GM18505 (cell line): ENCODE data around the gene MSANTD7.
"Not testable (repeated sequence)": the region's sequence is repeated elsewhere in the genome, so short reads cannot be mapped to it uniquely, and the experiment has no call there.

Experiments used
- ATAC-seq: cut with Tn5 transposase; IDR thresholded peaks from one replicate; pipeline ENCODE4 v1.9.1; 2021; ENCODE audit not compliant: unreplicated experiment
- POLR2A ChIP-seq: IDR thresholded peaks from 4 replicates; pipeline ENCODE4 v1.6.1; 2011; ENCODE audit warnings: borderline replicate concordance; ENCODE audit not compliant: insufficient read depth, insufficient read length; ENCODE audit errors: extremely low read depth

Gene MSANTD7

GRCh38 chr10:14852236-14852635, 14.1 kb downstream of the MSANTD7 start:
- TF ChIP-seq POLR2A, result no peak
- no peak for ATAC-seq

- no peak for ATAC-seq
- TF ChIP-seq POLR2A, result no peak
Observed at GRCh38 chr10:14855453-14855852, 17.3 kb downstream of the MSANTD7 start.

DNA sequence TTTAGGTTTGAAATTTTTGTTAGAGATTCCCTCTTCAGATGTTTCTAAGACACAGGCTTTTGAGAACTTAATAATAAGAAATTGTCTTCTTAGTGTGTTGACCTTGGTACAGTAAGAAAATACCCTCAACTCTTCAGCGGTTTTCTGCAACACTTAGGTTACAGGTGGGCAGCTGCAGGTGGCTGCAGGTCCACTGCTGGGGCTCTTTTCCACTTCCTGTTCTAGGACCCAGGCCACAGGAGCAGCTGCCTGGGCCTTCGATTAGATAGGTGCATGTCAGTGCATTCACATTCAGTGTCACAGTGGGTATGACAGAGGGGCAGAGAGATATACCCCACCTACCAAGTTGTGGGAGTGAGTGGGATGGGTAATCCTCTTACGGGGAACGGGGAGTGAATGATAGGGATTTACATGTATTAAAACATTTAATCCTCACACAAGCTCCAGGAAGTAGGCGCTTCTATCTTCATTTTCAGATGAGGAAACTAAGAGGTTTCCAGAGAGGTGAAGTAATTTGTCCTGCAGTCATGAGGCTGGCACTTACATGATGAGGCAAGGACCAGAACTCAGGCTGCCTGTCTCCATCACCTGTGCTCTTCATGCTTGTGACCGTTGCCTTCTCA, 20.3 kb downstream of the MSANTD7 start:
- no peak for TF ChIP-seq POLR2A
- no peak for ATAC-seq

- ATAC-seq, result no peak
Observed at GRCh38 chr10:14859043-14859442, 20.9 kb downstream of the MSANTD7 start.

DNA sequence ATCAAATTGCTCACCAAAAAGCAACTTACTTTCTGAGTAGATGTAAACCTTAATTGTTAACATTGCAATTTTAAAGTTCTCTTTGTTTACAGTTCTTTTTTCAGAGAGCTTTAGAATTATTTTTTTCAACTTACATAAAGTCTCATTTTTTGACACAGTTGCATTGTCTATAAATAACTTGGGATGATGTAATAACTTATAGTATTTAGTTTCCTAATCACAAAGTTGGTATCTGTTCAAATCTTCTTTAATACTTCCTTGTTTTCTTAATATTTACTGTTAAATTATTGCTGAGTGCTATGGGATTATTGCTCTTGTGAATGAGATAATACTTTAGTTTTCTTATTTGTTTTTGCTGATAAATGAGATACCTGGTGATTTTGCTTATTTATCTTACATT, 21.7 kb downstream of the MSANTD7 start:
- ATAC-seq, result no peak
- TF ChIP-seq POLR2A, result no peak

More at GRCh38 chr10:14859043-14859442, 20.9 kb downstream of the MSANTD7 start:
- TF ChIP-seq POLR2A, result no peak

DNA sequence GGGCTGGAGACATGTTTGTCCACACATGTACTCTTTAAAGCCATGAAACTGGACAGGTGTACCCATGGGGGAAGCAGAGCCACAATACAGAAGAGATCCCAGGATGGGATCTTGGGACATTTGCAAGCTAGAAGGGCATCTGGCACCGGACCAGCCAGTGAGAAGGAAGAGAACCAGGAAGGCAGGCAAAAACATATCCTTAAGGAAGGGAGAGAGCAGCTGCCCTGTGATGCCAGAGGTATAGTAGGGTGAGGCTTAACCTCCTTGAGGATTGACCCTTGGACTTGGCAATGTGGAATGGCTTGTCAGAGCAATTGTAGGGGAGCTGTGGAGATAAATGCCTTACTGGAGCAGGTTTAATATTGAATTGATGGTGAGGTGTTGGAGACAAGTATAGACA, 22.7 kb downstream of the MSANTD7 start:
- no peak for TF ChIP-seq POLR2A
- ATAC-seq, result no peak

- not testable (repeated sequence) for ATAC-seq
Observed at GRCh38 chr10:14864466-14864865, 26.4 kb downstream of the MSANTD7 start.

GRCh38 chr10:14864871-14865270, 26.8 kb downstream of the MSANTD7 start:
- not testable (repeated sequence) for ATAC-seq

GRCh38 chr10:14873090-14873760, 35.1 kb downstream of the MSANTD7 start:
- no peak for TF ChIP-seq POLR2A
- peak; percentile 41 for ATAC-seq

GRCh38 chr10:14875941-14876340, 37.8 kb downstream of the MSANTD7 start:
- ATAC-seq, result no peak

GRCh38 chr10:14876764-14877163, 38.7 kb downstream of the MSANTD7 start:
- no peak for TF ChIP-seq POLR2A
- no peak for ATAC-seq

More at GRCh38 chr10:14875941-14876340, 37.8 kb downstream of the MSANTD7 start:
- TF ChIP-seq POLR2A, result no peak

DNA sequence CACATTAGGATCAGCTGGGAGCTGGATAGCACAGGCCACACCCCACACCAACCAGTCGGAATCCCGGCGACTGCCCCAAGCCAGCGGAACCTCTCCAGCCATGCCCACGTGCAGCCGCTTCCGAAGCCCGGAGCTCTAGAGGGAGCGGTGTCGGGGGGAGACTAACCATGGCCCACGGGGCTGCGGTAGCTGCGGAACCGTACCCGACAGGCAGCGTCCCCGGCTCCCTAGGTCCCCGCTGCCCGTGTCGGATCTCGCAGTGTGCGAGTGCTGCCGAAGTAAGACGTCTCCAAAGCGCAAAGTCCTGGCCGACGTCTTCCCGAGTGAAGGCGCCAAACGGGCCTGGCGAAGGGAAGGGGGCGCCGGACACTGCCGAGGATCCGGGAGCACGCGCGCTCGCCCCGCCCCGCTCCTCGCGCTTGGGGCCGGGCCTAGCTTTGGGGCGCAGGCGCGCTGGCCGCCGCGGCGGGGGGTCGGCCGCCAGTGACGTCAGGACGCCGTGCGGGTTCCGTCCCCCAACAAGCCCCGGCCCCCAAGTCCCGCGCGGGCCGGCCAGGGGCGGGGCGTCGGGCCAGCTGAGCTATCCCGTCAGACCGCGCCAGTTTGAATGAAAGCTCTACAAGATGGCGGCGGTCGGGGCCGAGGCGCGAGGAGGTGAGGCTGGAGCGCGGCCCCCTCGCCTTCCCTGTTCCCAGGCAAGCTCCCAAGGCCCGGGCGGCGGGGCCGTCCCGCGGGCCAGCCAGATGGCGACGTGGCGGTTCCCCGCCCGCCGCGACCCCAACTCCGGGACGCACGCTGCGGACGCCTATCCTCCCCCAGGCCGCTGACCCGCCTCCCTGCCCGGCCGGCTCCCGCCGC, 40.4 kb downstream of the MSANTD7 start, which contains the start of gene SUV39H2:
SUV39H2 (plus strand) TSS at position 601 of the 858 bp plus-strand sequence; CDS start at position 624, 23 bp downstream.
- TF ChIP-seq POLR2A, result peak; percentile 73
- ATAC-seq, result peak; percentile 86

- TF ChIP-seq POLR2A, result no peak
- peak; percentile 27 for ATAC-seq
Observed at GRCh38 chr10:14879124-14879927, 41.2 kb downstream of the MSANTD7 start.
